Gastroesophageal sphincter (tissue), 3 donors: Measurements from ENCODE around the gene ADAMTS3.

Experiments used
- CTCF ChIP-seq, 4 experiments: fragments of 200-600 bp in 2 of 4; fragments of 450-650 bp in 2 of 4; sonication (generic) in 1 of 4; IDR thresholded peaks; one replicate each; pipeline ENCODE4 v1.5.1; 2017 to 2019; ENCODE audit warnings: antibody characterized with exemption in 4 of 4, mild to moderate bottlenecking in 2 of 4, moderate library complexity in 2 of 4
- POLR2AphosphoS5 ChIP-seq: sonication (generic); formaldehyde crosslinking; IDR thresholded peaks from one replicate; pipeline ENCODE4 v1.6.1; 2017; ENCODE audit warnings: antibody characterized with exemption

- TF ChIP-seq CTCF (IDR thresholded peaks at IDR 0.05) (no peak), POLR2AphosphoS5 (no peak)
These were observed 220.3 kb downstream of the ADAMTS3 start for GRCh38 chr4:72348701-72349100.
